ENCODE results near the gene SMARCB1.

DNA sequence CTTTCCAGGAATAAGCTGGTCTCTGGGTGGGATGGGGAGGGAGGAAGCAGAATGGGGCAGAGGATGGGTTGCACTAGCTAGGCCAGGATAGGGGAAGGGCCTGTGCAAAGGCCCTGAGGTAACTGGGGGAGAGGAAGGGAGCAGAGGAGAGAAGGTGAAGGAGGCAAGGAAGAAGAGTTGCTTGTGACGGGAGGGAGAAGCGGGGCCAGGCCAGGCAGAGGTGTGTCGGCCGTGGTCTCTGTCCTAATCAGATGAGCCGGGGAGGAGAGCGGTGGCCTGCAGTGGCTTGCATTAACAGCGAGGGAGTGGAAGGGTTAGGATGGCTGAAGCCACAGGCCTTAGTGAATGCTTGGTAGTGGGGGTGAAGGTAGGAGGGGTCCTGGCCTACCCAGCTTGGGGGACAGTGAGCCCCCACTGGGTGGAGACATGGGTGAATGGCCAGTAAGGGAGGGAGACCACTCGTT is 58.0 kb downstream of the SMARCB1 start:
- TF ChIP-seq, protein P1, sequence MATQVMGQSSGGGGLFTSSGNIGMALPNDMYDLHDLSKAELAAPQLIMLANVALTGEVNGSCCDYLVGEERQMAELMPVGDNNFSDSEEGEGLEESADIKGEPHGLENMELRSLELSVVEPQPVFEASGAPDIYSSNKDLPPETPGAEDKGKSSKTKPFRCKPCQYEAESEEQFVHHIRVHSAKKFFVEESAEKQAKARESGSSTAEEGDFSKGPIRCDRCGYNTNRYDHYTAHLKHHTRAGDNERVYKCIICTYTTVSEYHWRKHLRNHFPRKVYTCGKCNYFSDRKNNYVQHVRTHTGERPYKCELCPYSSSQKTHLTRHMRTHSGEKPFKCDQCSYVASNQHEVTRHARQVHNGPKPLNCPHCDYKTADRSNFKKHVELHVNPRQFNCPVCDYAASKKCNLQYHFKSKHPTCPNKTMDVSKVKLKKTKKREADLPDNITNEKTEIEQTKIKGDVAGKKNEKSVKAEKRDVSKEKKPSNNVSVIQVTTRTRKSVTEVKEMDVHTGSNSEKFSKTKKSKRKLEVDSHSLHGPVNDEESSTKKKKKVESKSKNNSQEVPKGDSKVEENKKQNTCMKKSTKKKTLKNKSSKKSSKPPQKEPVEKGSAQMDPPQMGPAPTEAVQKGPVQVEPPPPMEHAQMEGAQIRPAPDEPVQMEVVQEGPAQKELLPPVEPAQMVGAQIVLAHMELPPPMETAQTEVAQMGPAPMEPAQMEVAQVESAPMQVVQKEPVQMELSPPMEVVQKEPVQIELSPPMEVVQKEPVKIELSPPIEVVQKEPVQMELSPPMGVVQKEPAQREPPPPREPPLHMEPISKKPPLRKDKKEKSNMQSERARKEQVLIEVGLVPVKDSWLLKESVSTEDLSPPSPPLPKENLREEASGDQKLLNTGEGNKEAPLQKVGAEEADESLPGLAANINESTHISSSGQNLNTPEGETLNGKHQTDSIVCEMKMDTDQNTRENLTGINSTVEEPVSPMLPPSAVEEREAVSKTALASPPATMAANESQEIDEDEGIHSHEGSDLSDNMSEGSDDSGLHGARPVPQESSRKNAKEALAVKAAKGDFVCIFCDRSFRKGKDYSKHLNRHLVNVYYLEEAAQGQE (IDR thresholded peaks at IDR 0.05; ENCODE audit: unreplicated experiment): no peak
- TF ChIP-seq, protein P2, sequence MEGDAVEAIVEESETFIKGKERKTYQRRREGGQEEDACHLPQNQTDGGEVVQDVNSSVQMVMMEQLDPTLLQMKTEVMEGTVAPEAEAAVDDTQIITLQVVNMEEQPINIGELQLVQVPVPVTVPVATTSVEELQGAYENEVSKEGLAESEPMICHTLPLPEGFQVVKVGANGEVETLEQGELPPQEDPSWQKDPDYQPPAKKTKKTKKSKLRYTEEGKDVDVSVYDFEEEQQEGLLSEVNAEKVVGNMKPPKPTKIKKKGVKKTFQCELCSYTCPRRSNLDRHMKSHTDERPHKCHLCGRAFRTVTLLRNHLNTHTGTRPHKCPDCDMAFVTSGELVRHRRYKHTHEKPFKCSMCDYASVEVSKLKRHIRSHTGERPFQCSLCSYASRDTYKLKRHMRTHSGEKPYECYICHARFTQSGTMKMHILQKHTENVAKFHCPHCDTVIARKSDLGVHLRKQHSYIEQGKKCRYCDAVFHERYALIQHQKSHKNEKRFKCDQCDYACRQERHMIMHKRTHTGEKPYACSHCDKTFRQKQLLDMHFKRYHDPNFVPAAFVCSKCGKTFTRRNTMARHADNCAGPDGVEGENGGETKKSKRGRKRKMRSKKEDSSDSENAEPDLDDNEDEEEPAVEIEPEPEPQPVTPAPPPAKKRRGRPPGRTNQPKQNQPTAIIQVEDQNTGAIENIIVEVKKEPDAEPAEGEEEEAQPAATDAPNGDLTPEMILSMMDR (conservative IDR thresholded peaks at IDR 0.05; ENCODE audit: low read depth in 2 of 2): no peak
- TF ChIP-seq EZH2 (IDR thresholded peaks at IDR 0.05; ENCODE audit: low read depth, unreplicated experiment): no peak
- no peak for TF ChIP-seq ZNF331 (CRISPR knock-in tag; IDR thresholded peaks at IDR 0.05; ENCODE audit: low read depth)
- TF ChIP-seq ETS1 (IDR thresholded peaks at IDR 0.05): no peak
- TF ChIP-seq EZH2phosphoT487 (IDR thresholded peaks at IDR 0.05; ENCODE audit: unreplicated experiment): no peak
- no peak for TF ChIP-seq POLR2AphosphoS5 (IDR thresholded peaks at IDR 0.05; ENCODE audit: low read depth)
- TF ChIP-seq CREB1 (CRISPR knock-in tag; IDR thresholded peaks at IDR 0.05; ENCODE audit: low read depth): no peak
- TF ChIP-seq NANOG (IDR thresholded peaks at IDR 0.05; ENCODE audit: borderline replicate concordance): no peak
- no peak for TF ChIP-seq JUNB (IDR thresholded peaks at IDR 0.05; ENCODE audit: unreplicated experiment)
- TF ChIP-seq STAT1 (IDR thresholded peaks at IDR 0.05; ENCODE audit: unreplicated experiment): no peak

Data from GM23338 (cell line).